KMS-11 (cell line): ENCODE measurements around the gene CCNYL1.

Experiments
- H2AFZ ChIP-seq: fragments of 200-600 bp; sonication (generic); 2 replicates; pipeline ENCODE4 v1.6.1; 2016; ENCODE audit warnings: antibody characterized with exemption, mixed run types, low read depth
- H3K27ac ChIP-seq: fragments of 200-600 bp; sonication (generic); 2 replicates; pipeline ENCODE4 v1.6.1; 2016; ENCODE audit warnings: mild to moderate bottlenecking, mixed run types
- H3K27me3 ChIP-seq: fragments of 200-600 bp; sonication (generic); 2 replicates; pipeline ENCODE4 v1.6.1; 2017; ENCODE audit warnings: mild to moderate bottlenecking, low read depth, mixed run types, moderate library complexity; ENCODE audit not compliant: insufficient read depth
- H3K36me3 ChIP-seq: fragments of 200-600 bp; sonication (generic); 2 replicates; pipeline ENCODE4 v1.6.1; 2017; ENCODE audit warnings: mild to moderate bottlenecking, mixed run types; ENCODE audit not compliant: insufficient read depth
- H3K4me1 ChIP-seq: fragments of 200-600 bp; sonication (generic); 2 replicates; pipeline ENCODE4 v1.6.1; 2016; ENCODE audit warnings: mild to moderate bottlenecking, low read depth, mixed run types; ENCODE audit not compliant: poor library complexity, severe bottlenecking
- H3K4me2 ChIP-seq: fragments of 200-600 bp; sonication (generic); 2 replicates; pipeline ENCODE4 v1.7.0; 2016; ENCODE audit warnings: mild to moderate bottlenecking, mixed run types
- H3K4me3 ChIP-seq: fragments of 200-600 bp; sonication (generic); IDR thresholded peaks from 2 replicates; pipeline ENCODE4 v1.6.1; 2017; ENCODE audit warnings: low read depth, low read length, mixed read lengths; ENCODE audit not compliant: insufficient read depth
- H3K79me2 ChIP-seq: fragments of 200-600 bp; sonication (generic); 2 replicates; pipeline ENCODE4 v1.6.1; 2016; ENCODE audit warnings: low read depth, mixed run types; ENCODE audit not compliant: insufficient read depth
- H3K9ac ChIP-seq: fragments of 200-600 bp; sonication (generic); 2 replicates; pipeline ENCODE4 v1.6.1; 2016; ENCODE audit warnings: mild to moderate bottlenecking, mixed run types
- H4K20me1 ChIP-seq: fragments of 200-600 bp; sonication (generic); 2 replicates; pipeline ENCODE4 v1.6.1; 2016; ENCODE audit warnings: mild to moderate bottlenecking, mixed run types; ENCODE audit not compliant: insufficient read depth
- TF ChIP-seq, protein P1 (sequence below): fragments of 200-600 bp; sonication (generic); conservative IDR thresholded peaks from 2 replicates; pipeline ENCODE4 v1.6.1; 2017; ENCODE audit warnings: low read depth, mild to moderate bottlenecking, antibody characterized with exemption, low read length, moderate library complexity, mixed read lengths

CCNYL1 gene

DNA sequence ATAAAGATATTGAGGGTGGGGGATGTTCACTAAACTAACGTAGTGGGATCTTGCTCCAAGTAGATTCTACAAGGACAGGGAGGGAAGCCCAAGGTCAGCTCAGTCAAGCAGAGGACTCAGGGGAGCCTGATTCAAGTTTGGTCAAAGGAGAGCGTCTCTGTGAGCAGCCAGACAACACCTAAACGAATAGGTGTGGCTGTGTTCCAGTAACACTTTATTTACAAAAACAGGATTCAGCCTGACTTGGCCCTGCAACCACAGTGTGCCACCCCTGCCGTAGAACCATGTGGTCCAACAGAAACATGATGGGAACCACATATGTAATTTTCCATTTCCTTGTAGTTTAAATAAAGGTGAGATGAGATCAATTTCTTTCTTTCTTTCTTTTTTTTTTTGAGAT lies 76.4 kb downstream of the CCNYL1 start:
- H3K79me2 ChIP-seq, result no peaks in the 10 kb centered on the region
- H3K4me1 ChIP-seq, result no peaks in the 10 kb centered on the region
- no peak overlapping the region for H3K4me3 ChIP-seq
- no peak overlapping the region for H3K9ac ChIP-seq
- H3K27me3 ChIP-seq, result no peaks in the 10 kb centered on the region
- TF ChIP-seq, protein P1, sequence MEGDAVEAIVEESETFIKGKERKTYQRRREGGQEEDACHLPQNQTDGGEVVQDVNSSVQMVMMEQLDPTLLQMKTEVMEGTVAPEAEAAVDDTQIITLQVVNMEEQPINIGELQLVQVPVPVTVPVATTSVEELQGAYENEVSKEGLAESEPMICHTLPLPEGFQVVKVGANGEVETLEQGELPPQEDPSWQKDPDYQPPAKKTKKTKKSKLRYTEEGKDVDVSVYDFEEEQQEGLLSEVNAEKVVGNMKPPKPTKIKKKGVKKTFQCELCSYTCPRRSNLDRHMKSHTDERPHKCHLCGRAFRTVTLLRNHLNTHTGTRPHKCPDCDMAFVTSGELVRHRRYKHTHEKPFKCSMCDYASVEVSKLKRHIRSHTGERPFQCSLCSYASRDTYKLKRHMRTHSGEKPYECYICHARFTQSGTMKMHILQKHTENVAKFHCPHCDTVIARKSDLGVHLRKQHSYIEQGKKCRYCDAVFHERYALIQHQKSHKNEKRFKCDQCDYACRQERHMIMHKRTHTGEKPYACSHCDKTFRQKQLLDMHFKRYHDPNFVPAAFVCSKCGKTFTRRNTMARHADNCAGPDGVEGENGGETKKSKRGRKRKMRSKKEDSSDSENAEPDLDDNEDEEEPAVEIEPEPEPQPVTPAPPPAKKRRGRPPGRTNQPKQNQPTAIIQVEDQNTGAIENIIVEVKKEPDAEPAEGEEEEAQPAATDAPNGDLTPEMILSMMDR, result no peak
- no peak overlapping the region for H3K4me2 ChIP-seq
- no peaks in the 10 kb centered on the region for H3K36me3 ChIP-seq
- H2AFZ ChIP-seq, result no peak overlapping the region
- no peak overlapping the region for H3K27ac ChIP-seq
- H4K20me1 ChIP-seq, result no peaks in the 10 kb centered on the region

DNA sequence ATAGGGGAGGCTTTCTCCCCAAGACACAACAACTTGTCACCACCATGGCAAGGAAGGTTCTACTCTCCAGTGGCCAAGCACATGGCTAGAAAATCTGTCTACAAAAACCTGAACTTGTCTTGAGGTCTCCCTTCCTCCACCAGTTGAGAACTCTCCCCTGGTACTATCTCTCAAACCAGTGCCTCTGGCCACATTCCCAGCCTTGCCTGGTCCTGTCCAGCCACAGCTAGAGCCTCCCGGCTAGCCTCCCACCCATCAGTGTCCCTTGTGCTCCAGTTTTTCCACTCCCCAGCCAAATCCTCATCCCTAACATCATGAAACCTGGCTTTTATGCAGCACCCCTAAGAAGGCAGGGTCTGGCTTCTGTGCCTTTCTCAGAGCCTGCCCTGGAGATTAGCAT lies 79.5 kb downstream of the CCNYL1 start:
- Histone ChIP-seq H3K27me3 (no peaks in the 10 kb centered on the region), H3K4me2 (no peak overlapping the region), H3K36me3 (no peaks in the 10 kb centered on the region), H3K4me3 (no peak overlapping the region), H3K79me2 (no peaks in the 10 kb centered on the region), H3K4me1 (no peaks in the 10 kb centered on the region), H4K20me1 (no peaks in the 10 kb centered on the region), H3K27ac (no peak overlapping the region), H3K9ac (no peak overlapping the region), H2AFZ (no peak overlapping the region)
- TF ChIP-seq, protein P1, result no peak

DNA sequence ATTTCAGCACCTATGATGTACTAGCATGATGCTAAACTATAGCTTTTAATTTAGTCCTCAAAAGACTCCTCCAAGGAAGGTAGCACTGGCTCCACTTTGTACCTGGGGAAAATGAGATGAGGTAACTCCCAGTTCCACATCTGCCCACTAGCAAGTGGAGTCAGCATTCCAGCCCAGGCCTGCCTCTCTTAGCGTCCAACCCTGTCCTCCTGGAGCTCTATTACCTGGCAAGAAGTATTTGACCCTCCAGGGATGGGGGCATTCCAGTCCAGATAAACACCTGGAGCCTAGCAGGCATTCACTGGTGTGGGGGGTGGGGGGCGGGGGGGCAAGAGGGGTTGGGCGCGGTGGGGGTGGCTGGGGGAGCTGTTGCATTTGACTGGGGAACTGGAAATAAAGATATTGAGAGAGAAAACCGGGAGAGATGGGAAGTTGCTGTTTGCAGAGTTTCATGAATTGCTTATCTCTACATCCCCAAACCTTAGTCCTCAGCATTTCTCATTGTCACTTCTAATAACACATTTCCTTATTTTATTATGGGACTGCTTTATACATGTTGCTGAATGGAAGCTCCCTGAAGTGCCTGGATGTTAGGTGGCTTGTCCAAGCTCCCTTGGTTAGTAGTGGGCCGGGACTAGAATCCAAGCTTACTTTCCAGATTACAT lies 80.3 kb downstream of the CCNYL1 start:
- Histone ChIP-seq H3K27me3 (no peaks in the 10 kb centered on the region), H3K27ac (no peak overlapping the region), H3K4me3 (no peak overlapping the region), H3K9ac (no peak overlapping the region), H3K4me1 (no peaks in the 10 kb centered on the region), H4K20me1 (no peaks in the 10 kb centered on the region), H2AFZ (no peak overlapping the region), H3K4me2 (no peak overlapping the region), H3K36me3 (no peaks in the 10 kb centered on the region), H3K79me2 (no peaks in the 10 kb centered on the region)
- TF ChIP-seq, protein P1, result no peak

DNA sequence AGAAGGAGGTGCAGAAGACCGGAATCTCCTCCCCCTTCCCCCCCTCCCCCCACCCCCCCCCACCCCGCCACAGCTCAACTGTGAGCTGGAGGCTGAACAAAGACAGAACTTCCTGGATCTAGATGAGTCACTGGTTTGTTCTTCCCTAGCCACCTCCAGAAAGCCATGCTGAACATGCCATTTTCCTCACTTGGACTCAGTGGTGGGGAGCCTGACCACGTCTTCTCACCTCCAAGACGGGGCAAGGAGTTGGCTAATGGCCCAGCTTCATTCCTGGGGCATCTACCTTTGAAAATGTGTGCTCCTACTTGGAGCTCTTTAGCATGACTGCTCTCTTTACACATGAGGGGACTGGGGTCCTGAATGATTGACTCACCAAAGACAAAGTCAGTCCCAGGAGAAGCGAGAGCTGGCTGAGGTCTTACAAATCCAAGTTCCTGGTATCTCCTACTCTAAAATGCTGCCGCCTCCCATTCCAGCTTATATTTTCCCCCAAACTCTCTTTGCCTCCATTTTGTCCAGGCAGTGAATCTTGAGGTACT lies 80.9 kb downstream of the CCNYL1 start:
- Histone ChIP-seq H3K27me3 (no peaks in the 10 kb centered on the region), H3K4me3 (no peak overlapping the region), H3K4me2 (no peak overlapping the region), H2AFZ (no peak overlapping the region), H3K27ac (no peak overlapping the region), H3K36me3 (no peaks in the 10 kb centered on the region), H3K9ac (no peak overlapping the region), H4K20me1 (no peaks in the 10 kb centered on the region), H3K4me1 (no peaks in the 10 kb centered on the region), H3K79me2 (no peaks in the 10 kb centered on the region)
- TF ChIP-seq, protein P1, result no peak
